Measurements from ENCODE around the gene RTKN2. TPM values are rescaled to one million over a fixed set of nuclear protein-coding genes. Genes with fewer than 3 reads are reported as not detected.

The RTKN2 gene
- total RNA-seq, 2 donors from 2014 or later = 11.5 to 19.1 TPM

DNA sequence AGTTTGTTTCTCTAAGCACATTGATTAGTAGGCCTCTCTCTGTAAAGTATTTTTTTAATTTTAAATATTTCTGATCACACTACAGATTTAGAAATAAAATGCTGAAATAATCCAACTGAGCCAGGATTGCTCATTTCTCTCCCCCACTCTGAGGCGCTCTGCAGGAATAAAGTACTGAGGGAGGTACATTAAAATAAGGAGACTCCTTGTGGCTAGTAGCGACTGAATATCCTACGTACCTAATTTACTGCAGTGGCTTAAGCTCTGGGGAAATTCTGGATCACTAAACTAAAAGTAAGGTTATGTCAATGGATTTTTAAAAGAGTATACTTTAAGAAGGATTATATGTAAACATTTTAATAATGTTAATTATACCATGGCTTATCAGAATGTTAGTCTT, 75.2 kb downstream of the RTKN2 start:
- H3K4me3 ChIP-seq (ENCODE audit: low read length) = no peak overlapping the region
- peaks cover 9% of the 10 kb centered on the region for H3K36me3 ChIP-seq (ENCODE audit: control insufficient read depth, insufficient read depth, low read length)
- no peaks in the 10 kb centered on the region for H3K9me3 ChIP-seq (ENCODE audit: control insufficient read depth, low read length)
- TF ChIP-seq, protein P1, sequence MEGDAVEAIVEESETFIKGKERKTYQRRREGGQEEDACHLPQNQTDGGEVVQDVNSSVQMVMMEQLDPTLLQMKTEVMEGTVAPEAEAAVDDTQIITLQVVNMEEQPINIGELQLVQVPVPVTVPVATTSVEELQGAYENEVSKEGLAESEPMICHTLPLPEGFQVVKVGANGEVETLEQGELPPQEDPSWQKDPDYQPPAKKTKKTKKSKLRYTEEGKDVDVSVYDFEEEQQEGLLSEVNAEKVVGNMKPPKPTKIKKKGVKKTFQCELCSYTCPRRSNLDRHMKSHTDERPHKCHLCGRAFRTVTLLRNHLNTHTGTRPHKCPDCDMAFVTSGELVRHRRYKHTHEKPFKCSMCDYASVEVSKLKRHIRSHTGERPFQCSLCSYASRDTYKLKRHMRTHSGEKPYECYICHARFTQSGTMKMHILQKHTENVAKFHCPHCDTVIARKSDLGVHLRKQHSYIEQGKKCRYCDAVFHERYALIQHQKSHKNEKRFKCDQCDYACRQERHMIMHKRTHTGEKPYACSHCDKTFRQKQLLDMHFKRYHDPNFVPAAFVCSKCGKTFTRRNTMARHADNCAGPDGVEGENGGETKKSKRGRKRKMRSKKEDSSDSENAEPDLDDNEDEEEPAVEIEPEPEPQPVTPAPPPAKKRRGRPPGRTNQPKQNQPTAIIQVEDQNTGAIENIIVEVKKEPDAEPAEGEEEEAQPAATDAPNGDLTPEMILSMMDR (conservative IDR thresholded peaks at IDR 0.05) = peak; percentile 17
- no peak for DNase-seq
- peaks cover 8% of the 10 kb centered on the region for H3K36me3 Mint-ChIP-seq (ENCODE audit: low read depth)
- H3K27me3 Mint-ChIP-seq (ENCODE audit: insufficient read depth) = no peaks in the 10 kb centered on the region
- no peaks in the 10 kb centered on the region for H3K9me3 Mint-ChIP-seq
- no peak overlapping the region for H3K27ac ChIP-seq (ENCODE audit: low read depth, low read length)
- WGBS, 2 experiments (ENCODE audit: insufficient coverage in 1 of 2, insufficient read length in 1 of 2) = 96 to 100% methylated on average over 2 to 3 of the region's 3 CpGs
- H3K4me1 ChIP-seq (ENCODE audit: control insufficient read depth, insufficient read depth, low read length) = no peaks in the 10 kb centered on the region
- H3K4me3 Mint-ChIP-seq = no peak overlapping the region
- H3K27me3 ChIP-seq (ENCODE audit: control insufficient read depth, insufficient read depth, low read length, poor library complexity, severe bottlenecking) = no peaks in the 10 kb centered on the region
- H3K27ac Mint-ChIP-seq = no peak overlapping the region
- H3K9ac ChIP-seq (ENCODE audit: extremely low read depth, low read length, poor library complexity, severe bottlenecking) = no peak overlapping the region
- H3K4me1 Mint-ChIP-seq = no peaks in the 10 kb centered on the region

DNA sequence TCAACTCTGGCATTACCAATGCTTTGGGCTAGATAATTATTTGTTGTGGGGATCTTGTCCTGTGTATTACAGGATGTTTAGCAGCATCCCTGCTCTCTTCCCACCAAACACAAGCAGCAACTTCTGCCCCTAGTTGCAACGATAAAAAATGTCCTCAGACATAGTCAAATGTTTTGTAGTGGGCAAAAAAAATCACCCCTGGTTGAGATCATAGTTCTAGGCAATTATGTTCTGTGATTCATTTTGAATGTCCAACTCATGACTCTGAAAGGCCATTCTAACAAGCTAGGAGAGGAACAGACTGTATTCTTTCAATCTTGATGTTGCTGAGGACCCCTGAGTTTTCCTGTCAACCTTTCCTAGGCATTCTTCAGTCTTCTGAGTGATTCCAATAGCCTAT, 79.5 kb downstream of the RTKN2 start:
- Mint-ChIP-seq H3K36me3 (ENCODE audit: low read depth) (peaks cover 3% of the 10 kb centered on the region), H3K9me3 (no peaks in the 10 kb centered on the region), H3K27ac (no peak overlapping the region), H3K4me3 (no peak overlapping the region), H3K27me3 (ENCODE audit: insufficient read depth) (no peaks in the 10 kb centered on the region), H3K4me1 (no peaks in the 10 kb centered on the region)
- Histone ChIP-seq H3K4me3 (ENCODE audit: low read length) (no peak overlapping the region), H3K36me3 (ENCODE audit: control insufficient read depth, insufficient read depth, low read length) (no peaks in the 10 kb centered on the region), H3K4me1 (ENCODE audit: control insufficient read depth, insufficient read depth, low read length) (no peaks in the 10 kb centered on the region), H3K27ac (ENCODE audit: low read depth, low read length) (no peak overlapping the region), H3K9me3 (ENCODE audit: control insufficient read depth, low read length) (no peaks in the 10 kb centered on the region), H3K9ac (ENCODE audit: extremely low read depth, low read length, poor library complexity, severe bottlenecking) (no peak overlapping the region), H3K27me3 (ENCODE audit: control insufficient read depth, insufficient read depth, low read length, poor library complexity, severe bottlenecking) (no peaks in the 10 kb centered on the region)
- DNase-seq = no peak
- WGBS, 2 experiments (ENCODE audit: insufficient coverage in 1 of 2, insufficient read length in 1 of 2) = 89% methylated on average over 1 of the region's 1 CpG; no CpG with 5 or more reads in 1 of the 2 experiments
- TF ChIP-seq, protein P1 (conservative IDR thresholded peaks at IDR 0.05) = no peak

DNA sequence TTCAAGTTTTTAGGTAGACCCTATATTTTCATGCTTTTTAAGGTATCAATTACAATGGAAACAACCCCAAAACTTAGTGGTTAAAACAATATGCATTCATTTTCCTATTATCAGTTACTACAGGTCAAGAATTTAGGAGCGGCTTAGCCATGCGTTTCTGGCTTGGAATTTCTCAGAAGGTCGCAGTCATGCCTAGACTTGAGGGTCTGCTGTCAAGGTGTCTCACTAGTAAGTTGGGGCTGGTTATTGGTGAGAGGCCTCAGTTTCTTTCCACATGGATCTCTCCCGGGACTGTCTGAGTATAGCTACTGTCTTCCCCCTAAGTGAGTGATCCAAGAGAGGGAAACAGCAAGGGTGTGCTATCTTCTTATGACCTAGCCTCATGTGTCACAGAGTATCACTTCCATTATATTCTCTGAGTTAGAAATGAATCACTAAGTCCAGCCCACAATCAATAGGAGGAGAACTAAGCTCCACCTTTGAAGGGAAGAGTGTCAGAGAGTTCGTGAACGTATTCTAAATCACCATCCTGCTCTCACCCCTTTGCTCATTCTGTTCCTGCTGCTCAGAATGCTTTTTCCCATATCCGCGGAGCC, 80.5 kb downstream of the RTKN2 start:
- 96 to 97% methylated on average over 5 to 8 of the region's 8 CpGs for WGBS, 2 experiments (ENCODE audit: insufficient coverage in 1 of 2, insufficient read length in 1 of 2)
- Mint-ChIP-seq H3K27me3 (ENCODE audit: insufficient read depth) (no peaks in the 10 kb centered on the region), H3K9me3 (no peaks in the 10 kb centered on the region), H3K4me3 (no peak overlapping the region), H3K4me1 (no peaks in the 10 kb centered on the region), H3K27ac (no peak overlapping the region), H3K36me3 (ENCODE audit: low read depth) (peaks cover 3% of the 10 kb centered on the region)
- Histone ChIP-seq H3K4me1 (ENCODE audit: control insufficient read depth, insufficient read depth, low read length) (no peaks in the 10 kb centered on the region), H3K36me3 (ENCODE audit: control insufficient read depth, insufficient read depth, low read length) (no peaks in the 10 kb centered on the region), H3K27me3 (ENCODE audit: control insufficient read depth, insufficient read depth, low read length, poor library complexity, severe bottlenecking) (no peaks in the 10 kb centered on the region), H3K9me3 (ENCODE audit: control insufficient read depth, low read length) (no peaks in the 10 kb centered on the region), H3K9ac (ENCODE audit: extremely low read depth, low read length, poor library complexity, severe bottlenecking) (no peak overlapping the region), H3K4me3 (ENCODE audit: low read length) (no peak overlapping the region), H3K27ac (ENCODE audit: low read depth, low read length) (no peak overlapping the region)
- TF ChIP-seq, protein P1 (conservative IDR thresholded peaks at IDR 0.05) = no peak
- no peak for DNase-seq
